ENCODE results near the gene CRIP1.

Gene CRIP1

GRCh38 chr14:105490572-105491365 is 4.1 kb downstream of the CRIP1 start, which contains the start of gene TEDC1:
TEDC1 (plus strand) TSS chr14:105491246; CDS start chr14:105491376, 130 bp downstream.
- peak within 1 kb of the TSS; percentile 88 for H3K4me3 ChIP-seq (ENCODE audit: low read depth, low read length)
- peak; percentile 87 for TF ChIP-seq CTCF (IDR thresholded peaks at IDR 0.05; ENCODE audit: insufficient read depth, low read depth, low read length, missing control alignments)
- DNase-seq (ENCODE audit: low read depth) = peak; percentile 100

GRCh38 chr14:105491366-105491973 is 4.8 kb downstream of the CRIP1 start:
- TF ChIP-seq CTCF (IDR thresholded peaks at IDR 0.05; ENCODE audit: insufficient read depth, low read depth, low read length, missing control alignments) = no peak
- H3K4me3 ChIP-seq (ENCODE audit: low read depth, low read length) = peak overlapping the region; percentile 75
- peak; percentile 91 for DNase-seq (ENCODE audit: low read depth)

GRCh38 chr14:105492031-105492970 is 5.6 kb downstream of the CRIP1 start:
- H3K4me3 ChIP-seq (ENCODE audit: low read depth, low read length) = peak overlapping the region; percentile 75
- TF ChIP-seq CTCF (IDR thresholded peaks at IDR 0.05; ENCODE audit: insufficient read depth, low read depth, low read length, missing control alignments) = no peak
- DNase-seq (ENCODE audit: low read depth) = no peak

GRCh38 chr14:105492971-105493871 is 6.5 kb downstream of the CRIP1 start:
- peak; percentile 10 for DNase-seq (ENCODE audit: low read depth)
- no peak overlapping the region for H3K4me3 ChIP-seq (ENCODE audit: low read depth, low read length)
- TF ChIP-seq CTCF (IDR thresholded peaks at IDR 0.05; ENCODE audit: insufficient read depth, low read depth, low read length, missing control alignments) = no peak

- peak; percentile 5 for DNase-seq (ENCODE audit: low read depth)
- no peak for TF ChIP-seq CTCF (IDR thresholded peaks at IDR 0.05; ENCODE audit: insufficient read depth, low read depth, low read length, missing control alignments)
- no peak overlapping the region for H3K4me3 ChIP-seq (ENCODE audit: low read depth, low read length)
Observed at GRCh38 chr14:105493921-105494605, 7.4 kb downstream of the CRIP1 start.

Measured in GM12865 (cell line).